GM19025 (cell line): ENCODE measurements around the gene COL13A1.

Experiments
- ATAC-seq: cut with Tn5 transposase; IDR thresholded peaks from one replicate; pipeline ENCODE4 v1.9.1; 2021; ENCODE audit warnings: mild to moderate bottlenecking, low read depth, moderate library complexity; ENCODE audit not compliant: unreplicated experiment

COL13A1 gene

DNA sequence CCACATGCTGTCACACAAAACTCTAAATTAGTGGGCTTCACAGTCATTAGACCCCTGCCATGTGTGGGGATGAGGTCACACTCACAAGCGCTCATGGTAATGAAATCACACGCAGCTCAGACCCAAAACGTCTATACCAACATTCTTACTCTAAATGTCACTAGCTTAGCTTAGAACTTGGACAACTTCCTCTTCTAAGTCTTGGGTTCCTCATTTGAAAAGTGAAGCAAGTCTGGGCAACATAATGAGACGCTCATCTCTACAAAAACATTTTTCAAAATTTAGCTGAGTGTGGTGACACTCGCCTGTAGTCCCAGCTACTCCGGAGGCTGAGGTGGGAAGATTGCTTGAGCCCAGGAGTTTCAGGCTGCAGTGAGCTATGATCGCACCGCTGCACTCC is 158.2 kb downstream of the COL13A1 start:
- no peak for ATAC-seq

DNA sequence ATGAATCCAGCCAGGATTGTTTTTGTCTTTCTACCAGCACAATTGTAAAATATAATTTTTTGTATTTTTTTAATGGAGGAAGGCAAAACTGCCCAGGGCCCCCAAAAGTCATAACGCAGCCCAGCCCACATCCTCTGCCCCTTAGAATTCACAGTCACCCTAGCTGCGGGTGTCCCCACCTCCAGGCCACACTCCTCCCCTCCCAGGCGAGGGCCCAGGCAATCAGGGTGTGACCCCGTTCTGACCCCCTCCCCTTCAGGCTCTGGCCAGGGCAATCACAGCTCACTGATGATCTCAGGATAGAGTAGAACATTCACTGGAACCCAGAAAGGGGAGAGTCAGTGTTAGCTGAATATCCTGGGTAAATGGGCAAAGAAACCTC is 158.9 kb downstream of the COL13A1 start:
- no peak for ATAC-seq

DNA sequence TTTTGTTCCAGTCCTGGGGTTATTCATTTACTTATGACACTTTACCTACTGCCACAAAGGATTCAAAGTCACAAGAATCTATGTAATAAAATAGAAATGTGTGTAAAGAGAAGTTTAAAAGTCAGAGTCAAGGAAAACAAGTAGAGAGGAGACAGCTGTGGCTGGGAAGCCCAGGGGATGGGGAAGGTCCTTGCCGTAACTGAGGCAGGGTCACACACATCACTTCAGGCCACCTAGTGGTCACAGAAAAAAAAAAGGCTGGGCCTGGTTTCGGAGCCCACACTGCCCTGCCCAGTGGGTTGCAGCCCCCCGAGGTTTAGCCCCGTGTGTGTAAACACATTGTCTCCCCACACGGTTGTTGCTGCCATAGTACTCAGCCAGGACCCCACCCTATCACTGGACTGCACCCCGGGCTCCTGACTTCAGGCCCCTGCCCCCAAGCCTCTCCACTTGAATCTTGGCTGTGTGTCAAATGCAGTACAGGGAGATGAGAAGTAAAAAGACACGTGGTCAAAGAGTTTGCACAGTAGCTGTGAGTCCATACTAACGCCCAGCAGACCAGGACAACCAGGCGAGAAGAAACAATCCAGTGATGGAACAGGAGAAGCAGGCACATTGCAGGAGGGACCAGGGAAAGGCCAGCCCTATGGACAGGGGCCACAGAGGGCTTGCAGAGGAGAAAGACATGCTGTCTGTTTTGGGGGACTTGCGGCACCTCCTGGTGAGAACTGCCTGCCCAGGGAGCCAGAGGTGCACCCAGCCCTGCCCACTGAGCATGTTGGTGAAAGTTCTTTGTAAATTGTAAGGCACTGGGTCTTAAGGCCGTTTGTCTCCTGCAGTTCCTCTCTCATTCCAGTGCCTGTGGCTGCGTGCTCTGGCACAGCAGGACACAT is 159.5 kb downstream of the COL13A1 start:
- ATAC-seq: no peak

DNA sequence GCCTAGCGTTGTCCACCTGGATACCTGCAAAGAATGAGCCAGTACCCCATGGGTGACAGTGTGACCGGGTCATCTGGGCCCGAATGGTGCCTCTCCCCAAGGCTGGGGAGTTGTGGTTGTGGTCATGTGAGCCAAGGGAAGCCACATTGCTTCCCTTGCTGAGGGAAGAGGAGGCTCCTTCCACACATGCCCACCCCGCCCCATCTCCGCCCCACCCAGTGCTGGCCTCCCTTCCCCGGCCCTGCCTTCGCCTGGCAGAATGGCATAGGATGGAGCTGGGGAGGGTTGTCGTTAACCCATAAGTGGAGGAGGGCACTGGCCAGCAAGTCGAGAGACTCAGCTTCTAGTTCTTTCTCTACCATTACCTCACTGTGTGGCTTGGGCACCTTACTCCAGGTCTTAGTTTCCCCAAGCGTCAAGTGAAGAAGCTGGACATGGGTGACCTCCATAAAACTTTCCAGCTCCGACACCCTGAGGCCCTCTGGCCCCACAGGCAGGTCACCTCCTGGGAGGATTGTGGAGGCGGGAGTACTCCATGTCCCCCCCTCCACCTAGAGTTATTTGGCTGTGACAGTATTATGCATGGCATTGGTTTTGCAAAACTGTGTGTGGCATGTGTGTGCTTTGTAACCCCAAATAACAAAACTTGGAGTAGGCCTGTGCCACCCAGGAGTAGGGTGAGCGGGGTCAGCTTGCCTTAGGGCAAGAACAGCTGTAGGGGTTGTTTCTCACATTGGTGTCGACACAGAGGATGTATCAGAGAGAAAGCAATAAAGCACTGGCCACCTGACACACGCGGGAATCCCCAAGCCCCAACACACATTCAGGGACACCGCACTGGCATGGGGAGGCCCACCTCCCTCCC is 160.4 kb downstream of the COL13A1 start:
- ATAC-seq: no peak

DNA sequence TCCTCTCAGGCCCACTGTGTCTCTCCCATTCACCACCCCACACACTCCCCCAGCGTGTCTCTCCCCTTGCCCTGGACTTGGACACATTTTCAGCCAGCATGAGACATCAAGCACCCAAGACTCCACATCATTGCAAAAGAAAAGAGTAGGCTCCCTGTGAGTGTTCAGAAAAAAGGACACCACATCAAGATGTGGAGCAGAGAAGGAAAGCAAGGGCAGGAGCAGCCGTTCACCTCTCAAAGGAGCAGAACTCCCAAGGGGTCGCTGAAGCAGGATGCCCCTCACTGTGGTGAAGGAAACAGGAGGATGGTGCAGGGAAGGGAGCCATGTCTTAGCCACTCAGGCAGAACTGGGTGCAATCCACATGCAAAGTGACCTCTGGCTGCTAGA is 161.0 kb downstream of the COL13A1 start:
- no peak for ATAC-seq

DNA sequence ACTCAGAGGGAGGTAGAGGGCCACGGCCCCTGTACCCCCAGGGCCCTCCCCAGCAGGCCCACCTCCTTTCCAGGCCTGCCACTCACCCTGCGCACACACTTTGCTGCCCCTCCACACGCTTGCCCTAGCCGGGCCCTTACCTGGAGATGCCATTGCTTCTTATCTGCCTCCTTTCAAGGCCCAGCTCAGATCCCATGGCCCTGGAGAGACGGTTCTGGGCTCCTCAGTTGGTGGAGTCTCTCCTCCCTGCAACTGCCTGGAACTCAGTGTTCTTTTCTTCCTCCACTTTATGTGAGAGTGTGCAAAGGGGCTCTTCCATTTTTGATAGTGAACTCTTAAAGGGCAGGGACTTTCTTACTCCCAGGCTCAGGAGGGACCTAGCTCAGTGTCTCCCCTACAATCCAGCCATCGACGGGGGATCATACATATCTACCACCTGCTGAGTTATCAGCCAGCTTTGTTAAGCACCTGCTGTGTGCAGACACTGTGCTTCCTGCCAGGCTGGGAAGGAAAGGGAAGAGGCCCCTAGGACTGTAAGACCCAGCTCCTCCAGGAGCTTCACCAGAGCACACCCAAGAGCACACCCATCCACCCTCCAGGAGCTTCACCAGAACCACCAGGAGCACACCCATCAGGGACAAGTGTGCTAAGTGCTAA is 161.6 kb downstream of the COL13A1 start:
- ATAC-seq: no peak

DNA sequence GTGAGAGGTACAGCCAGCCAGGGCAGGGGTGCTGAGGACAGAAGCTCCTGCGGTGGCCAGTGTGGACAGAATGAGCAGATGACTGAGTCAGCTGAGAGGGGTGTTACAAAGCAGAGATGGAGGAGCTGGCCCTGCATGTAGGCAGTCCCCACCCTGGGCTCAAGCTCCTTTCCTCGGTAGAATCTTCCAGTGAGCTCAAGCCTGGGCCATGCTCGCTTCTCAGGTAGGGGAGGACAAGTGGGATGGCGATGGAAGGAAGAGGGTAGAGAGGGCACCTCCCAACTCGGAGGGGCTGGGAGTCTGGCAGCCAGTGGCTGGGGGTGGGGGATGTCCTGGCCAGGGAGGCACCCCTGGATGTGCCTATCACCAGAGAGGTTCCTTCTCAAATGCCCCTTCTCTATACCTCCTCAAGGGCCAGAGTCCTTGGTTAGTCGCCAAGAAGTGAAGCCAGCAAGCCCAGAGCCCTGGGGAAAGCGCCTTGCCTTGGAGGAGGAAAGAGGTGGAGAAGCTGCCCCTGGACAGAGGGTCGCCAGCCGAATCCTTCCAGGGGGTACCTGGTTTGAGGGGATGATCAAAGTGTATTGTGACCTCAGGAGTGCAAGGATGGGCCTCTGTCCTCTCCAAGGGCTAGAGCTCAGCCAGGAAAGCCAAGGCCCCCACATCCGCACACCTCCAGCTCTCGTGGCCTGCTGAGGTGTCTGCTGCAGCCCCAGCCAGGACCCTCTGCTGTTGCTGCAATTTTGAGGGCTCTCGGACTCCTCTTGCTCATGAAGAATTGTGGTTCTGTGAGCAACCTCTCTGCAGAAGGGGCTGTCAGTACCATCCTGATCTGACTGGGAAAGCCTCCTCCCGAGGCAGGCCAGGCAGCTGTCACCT is 162.4 kb downstream of the COL13A1 start:
- ATAC-seq: no peak

DNA sequence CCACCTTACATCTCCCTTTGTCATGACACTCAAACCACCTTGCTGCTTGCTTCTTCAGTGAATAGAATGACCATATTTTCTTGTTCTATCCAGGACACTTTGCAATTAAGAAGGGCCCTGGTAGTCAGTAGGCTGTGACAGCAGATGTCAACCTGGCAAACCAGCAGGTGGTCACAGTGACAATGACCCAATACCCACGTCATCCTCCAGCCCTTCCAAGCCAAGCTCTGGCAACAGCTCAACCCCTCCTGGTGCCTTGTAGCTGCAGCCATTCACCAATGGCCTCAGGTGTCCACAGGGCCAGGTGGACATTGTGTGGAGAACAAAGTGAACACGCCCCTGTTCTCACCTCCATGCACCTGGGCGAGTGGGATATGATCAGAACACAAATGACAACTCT is 163.4 kb downstream of the COL13A1 start:
- ATAC-seq: no peak

DNA sequence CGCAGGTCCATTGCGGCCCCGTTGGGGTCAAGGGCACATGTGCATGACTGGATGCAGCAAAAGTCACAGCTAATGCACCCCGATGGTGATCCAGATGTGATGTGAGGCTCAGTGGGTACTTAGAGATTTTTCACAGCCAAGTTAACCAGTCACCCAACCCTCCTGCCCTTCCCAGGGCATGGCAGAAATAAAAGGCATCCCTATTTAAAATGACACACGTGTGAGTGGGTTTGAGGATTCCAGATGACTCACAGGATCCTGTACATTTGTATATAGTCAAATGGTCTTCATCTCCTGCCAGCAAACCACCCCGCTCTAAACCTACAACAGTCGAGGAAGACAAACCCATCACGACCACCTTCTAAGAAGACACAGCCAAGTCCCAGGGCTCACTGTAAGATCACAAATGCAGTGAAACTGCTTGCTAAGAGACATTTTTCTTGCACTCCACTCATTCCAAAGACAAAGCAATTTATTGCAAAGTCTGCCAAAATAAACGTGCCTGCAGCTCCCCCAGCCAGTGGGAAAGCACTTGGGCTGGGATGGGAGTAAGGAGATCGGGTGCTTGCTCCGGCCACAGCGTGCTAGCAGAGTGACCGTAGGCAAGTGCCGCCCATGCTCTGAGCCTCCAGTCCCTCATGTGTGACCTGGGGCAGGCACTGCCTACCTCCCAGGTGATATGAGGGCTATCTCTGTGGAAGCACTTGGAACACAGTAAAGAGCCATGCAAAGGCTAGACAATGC is 164.4 kb downstream of the COL13A1 start:
- ATAC-seq: no peak

DNA sequence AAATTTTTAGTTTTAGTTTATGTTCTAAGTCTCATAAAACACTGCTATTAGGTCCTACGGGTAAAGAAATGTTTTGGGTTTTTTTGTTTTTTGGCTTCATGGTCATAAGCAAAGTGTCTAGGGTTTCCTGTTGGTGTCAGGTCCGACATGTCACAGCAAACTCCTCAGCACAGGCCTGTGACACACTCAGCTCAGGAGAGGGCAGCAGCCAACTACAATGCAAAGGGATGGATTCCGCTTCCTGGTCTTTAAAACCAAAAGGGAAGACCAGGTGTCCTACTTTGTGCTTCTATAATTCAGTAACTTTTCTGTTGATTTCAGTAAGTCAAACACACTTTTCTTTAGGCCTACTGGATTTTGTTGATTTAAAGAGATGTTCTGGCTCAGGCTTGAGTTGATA is 167.1 kb downstream of the COL13A1 start:
- no peak for ATAC-seq

DNA sequence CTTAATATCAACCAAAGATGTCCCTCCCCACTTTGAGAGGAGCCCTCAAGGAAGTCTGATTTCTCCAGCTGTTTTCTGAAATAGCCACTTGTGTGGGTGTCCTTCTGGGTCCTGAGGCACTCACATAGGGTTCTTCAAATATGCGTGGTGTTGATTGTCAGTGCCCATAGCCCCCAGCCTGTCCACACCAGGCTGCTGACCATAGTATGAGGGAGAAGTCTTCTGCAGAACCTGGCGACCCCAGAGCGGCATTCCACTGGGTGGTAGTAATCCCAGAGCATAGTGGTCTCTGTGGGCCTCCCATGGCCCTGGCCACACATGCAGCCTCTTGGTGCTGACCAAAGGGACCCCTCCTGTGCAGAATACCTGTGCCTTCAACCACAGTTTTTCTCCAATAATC is 168.3 kb downstream of the COL13A1 start:
- no peak for ATAC-seq

DNA sequence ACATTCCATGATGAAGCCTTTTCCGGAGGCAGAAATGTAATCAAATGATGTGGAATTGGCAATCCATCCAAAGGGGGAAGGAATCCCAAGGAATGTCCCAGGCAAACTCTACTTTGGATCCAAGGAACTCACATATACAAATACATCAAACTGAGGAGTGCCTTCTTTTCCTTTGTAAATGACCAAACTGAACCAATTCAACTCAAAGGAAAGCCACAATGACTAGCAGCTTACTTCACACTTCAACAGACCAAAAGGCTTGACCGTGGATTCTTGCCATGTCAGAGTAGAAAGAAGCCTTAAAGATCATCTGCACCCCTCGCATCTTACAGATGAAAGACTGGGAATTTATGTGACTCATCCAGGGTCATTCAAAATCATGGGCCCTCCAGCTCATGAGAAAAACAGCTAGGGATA is 171.3 kb downstream of the COL13A1 start:
- no peak for ATAC-seq

DNA sequence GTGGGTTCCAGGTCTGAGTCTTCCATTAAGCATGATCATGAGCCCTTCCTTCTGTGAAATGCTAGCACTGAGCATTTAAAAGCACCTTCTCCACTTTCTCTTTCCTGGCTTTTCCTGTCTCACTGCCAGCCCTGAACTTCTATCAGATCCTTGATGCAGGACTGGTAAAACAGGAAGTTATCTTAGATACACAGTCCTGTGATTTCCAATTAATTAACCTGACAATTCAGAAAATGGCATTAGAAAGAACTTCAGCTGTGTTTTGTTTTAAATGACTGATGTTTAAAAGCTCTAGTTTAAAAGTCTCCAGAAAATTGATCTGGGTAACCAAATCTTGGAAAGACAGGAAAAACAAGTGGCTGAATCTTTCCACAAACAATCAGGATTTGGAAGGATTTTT is 172.0 kb downstream of the COL13A1 start:
- no peak for ATAC-seq

DNA sequence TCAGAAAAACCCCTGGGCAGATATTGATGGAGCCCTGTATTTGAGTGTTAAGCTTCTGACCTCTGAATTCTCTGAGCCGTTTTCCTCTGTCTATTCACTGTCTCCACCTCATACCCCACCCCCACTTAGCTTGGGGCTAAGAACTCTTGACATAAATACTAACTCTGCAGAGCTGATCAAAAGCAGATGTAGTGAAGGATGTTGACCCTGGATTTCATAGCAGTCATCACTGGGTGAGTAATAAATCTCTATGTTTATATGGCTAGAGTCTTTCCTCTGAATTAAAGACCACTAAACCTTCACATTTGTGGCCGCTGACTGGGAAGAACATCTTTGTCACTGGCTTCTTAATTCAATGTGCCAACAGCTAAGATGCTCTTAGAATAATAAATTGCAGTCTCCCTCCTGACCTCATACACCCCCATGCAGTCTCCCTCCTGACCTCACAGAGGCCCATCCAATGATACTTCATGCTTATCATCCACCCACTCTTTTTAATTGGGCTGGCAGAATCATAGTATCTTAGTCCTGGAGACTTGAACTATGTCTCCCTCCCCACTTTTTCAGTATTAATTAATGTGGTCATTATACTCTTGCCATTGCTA is 172.9 kb downstream of the COL13A1 start:
- ATAC-seq: no peak

DNA sequence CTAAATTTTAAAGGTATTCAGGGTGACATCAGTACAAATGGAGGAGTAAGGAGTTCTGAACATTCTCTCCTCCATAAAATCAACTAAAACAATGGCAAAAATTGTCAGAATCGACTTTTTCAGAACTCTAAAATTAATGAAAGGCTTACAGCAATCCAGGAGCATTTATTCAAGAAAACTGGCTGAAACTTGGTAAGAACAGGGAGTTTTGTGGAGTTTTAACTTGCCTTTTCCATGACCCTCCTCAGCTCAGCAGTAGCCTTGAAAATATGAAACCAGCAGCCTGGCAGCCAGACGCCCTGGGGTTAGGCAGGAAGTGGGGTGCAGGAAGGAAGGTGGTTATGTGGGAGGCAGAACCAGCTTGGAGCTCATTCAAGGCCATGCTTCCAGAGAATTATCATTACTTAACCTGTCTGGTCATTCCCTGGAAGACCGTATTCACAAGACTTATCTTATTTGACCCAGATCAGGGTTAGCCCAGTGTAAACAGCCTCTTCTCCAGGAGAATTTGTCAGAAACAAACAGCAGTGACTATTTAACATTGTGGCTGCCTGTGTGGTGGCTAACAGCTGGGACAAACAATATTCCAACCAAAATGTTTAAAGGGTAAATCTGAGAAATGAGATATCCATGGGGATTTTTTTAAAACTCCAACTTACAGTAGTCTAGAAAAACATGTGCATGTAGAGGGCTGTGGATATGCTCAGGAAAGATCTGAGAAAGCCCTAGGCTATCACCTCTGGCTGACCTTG is 175.3 kb downstream of the COL13A1 start:
- no peak for ATAC-seq

DNA sequence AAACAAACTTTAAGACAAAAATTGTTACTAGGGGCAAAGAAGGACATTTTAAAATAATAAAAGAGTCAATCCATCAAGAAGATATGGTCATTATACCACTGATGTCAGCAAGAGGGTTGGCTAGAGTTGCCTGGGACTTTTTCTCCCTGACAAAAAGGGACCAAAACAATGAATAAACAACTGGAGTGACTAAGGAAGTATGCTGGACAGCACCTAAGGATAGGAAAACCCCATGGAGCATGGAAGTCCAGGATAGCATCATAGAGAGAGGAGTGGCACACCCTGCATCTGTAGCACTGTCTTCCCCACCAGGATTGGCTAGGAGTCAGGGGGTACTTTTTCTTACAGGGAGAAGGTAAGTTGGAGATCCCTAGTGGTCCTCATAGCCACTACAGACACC is 177.5 kb downstream of the COL13A1 start:
- no peak for ATAC-seq

DNA sequence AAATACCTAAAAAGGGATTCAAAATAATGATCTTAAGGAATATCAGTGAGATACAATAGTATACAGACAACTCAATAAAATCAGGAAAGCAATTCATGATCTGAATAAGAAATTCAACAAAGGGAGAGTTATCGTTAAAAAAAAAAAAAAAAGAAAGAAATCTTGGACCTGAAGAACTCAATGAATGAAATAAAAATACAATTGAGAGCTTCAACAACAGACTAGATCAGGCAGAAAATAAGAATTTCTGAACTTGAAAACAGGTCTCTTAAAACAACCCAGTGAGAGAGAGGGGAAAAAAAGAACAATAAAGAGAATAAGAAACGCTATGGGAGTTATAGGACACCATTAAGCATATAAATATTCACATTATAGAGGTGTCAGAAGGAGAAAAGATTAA is 179.0 kb downstream of the COL13A1 start:
- ATAC-seq: no peak

DNA sequence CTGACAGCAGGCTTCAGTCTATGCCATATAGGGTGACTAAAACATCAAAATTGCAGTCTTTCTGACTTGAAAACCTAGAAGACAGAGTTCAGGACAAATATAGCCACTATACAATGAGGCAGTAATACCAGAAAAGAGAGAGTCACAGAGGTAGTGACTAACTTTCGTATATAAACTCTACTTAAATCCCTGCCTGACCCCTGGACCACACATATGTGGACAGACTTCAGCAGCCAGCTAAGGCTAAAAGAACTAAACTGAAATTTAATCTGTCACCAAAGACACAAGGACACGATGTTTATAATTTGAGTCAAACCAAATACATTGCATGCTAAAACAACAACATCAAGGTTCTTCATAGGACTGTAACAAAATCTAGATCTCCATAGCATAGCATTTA is 186.4 kb downstream of the COL13A1 start:
- no peak for ATAC-seq
